GM18502 (cell line): Measurements from ENCODE around the gene ZNF689.
"Not testable (repeated sequence)": the region's sequence is repeated elsewhere in the genome, so short reads cannot be mapped to it uniquely, and the experiment has no call there.

ENCODE experiments used
- ATAC-seq: cut with Tn5 transposase; IDR thresholded peaks from one replicate; pipeline ENCODE4 v1.9.1; 2021; ENCODE audit warnings: mild to moderate bottlenecking; ENCODE audit not compliant: unreplicated experiment, poor library complexity

Gene ZNF689

DNA sequence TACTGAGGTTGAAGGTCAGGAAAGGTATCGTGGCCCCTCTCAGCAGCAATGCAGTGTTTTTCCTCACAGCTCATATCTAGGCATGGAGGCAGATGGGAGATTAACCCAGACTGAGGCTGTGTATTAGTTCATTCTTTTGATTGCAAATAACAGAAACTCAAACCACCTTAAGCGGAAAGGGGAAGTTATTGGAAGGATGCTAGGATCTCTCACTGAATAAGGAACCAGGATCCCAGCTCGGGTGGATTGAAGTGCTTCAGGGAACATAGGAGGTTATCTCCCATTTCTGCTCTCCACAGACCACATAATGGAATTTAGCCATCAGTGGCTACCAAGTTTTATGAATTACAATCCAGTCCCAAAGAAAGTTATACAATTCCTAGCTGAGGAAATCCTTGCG, 8.2 kb downstream of the ZNF689 start:
- ATAC-seq, result no peak

DNA sequence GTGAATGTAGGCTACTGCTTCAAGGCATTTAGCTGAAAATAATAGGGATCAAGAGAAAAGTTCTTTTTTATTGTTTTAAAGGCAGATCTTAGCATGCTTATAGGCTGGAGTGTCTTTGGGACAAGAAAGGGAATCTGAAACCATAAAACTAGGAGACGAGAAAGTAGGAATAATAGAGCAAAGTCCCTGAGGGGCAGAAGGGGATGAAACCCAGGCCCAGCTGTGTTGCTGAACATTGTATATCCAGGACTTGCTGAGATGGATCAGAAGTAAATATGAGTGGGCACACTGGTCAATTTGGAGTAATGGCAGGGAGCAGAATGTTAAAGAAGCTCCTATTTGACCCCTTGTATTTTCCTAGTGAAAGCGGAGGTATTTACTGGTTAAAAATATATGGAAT, 9.3 kb downstream of the ZNF689 start:
- ATAC-seq, result no peak

DNA sequence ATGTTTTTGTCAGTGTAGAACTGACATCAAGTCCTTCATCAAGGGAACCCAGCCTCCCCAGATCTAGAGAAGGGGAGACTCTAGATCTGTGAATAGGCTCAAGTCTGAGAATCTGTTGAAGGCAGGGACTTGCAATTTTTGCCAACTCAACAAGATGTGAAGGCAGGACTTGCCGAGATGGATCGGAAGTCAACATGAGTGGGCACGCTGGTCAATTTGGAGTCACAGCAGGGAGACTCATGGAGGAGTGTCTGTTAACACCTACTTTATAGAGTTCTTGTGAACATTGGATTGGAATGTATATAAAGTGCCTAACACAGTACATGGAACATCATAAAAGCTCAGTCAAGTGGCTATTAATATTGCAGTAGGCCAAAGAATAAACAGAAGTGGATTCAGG, 10.0 kb downstream of the ZNF689 start:
- ATAC-seq, result no peak

DNA sequence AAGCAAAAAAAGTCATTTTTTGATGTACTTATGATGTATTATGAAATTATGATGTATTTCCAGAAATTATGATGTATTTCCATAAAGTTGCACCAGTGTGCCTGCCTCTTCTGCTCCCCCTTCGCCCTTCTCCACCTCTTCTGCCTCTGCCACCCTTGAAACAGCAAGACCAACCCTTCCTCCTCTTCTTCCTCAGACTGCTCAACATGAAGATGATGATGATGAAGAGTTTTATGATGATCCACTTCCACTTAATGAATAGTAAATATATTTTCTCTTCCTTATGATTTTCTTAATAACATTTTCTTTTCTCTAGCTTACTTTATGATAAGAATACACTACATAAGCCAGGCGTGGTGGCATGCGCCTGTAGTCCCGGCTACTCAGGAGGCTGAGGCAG, 17.3 kb downstream of the ZNF689 start:
- ATAC-seq, result no peak

DNA sequence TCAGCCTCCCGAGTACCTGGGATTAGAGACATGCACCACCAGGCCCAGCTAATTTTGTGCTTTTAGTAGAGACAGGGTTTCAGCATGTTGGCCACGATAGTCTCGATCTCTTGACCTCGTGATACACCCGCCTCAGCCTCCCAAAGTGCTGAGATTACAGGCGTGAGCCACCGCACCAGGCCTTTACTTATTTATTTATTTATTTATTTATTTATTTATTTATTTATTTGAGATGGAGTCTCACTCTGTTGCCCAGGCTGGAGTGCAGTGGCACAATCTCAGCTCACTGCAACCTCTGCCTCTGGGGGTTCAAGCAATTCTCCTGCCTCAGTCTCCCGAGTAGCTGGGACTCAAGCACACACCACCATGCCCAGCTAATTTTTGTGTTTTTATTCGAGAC, 19.3 kb downstream of the ZNF689 start:
- not testable (repeated sequence) for ATAC-seq

DNA sequence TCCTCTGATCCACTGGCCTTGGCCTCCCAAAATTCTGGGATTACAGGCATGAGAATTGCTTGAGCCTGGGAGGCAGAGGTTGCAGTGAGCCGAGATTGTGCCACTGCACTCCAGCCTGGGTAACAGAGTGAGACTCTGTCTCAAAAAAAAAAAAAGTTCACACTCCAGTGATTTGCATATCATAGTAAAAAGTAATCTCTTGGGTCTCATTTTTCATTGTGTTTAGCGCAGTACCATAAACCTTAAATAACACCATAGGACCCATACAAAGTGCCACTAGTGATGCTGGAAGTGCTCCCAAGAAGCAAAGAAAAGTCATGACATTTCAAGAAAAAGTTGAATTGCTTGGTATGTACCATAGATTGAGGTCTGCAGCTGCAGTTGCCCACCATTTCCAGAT, 20.6 kb downstream of the ZNF689 start:
- not testable (repeated sequence) for ATAC-seq

DNA sequence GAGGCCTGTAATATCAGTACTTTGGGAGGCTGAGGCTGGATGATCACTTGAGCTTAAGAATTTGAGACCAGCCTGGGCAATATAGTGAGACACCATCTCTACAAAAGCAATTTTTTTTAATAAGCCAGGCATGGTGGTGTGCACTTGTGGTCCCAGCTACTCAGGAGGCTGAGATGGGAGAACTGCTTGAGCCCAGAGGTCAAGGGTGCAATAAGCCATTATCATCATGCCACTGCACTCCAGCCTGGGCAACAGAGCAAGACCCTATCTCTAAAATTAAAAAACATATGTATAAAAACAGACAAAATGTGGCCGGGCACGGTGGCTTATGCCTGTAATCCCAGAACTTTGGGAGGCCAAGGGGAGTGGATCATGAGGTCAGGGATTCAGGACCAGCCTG, 21.5 kb downstream of the ZNF689 start:
- ATAC-seq, result no peak

DNA sequence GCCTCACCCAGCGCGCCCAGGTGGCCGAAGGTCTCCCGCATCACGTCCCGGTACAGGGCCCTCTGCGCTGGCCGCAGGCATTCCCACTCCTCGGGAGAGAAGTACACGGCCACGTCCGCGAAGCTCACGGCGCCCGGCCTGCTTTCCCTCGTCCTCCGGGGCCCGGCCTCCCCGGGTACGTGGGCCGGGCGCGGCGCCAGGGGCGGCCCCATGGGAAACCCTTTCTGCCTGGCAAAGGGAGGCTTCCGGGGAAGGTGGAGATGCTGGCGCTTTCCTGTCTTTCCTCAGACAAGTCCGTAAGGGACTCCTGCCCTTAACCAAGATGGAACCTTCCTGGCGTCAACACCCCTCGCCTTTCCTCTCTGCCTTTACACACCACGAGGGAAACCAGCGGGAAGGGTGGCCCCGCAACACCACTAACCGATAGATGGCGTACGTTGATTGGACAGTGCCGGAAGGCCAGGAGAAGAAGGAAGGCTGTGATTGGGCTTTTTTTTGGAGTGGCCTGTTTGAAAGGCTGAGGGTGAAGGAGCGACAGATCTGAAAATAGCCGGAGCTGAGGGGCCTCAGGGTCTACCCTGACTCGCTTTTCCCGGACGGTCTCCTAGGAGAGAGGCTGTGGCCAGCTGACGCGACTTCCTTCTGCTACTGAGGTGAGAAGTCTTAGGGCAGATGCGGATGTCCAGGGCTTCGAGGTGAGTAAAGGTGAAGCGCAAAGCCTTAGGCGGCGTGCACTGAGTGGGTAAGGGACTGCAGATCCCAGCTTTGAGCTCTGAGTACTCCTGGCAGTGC, 24.6 kb downstream of the ZNF689 start, which contains the start of gene ZNF785:
Gene ZNF785 (minus strand): TSS at position 298 of the 792 bp plus-strand sequence. CDS start 86 bp downstream, at position 212.
- ATAC-seq, result peak; percentile 91

DNA sequence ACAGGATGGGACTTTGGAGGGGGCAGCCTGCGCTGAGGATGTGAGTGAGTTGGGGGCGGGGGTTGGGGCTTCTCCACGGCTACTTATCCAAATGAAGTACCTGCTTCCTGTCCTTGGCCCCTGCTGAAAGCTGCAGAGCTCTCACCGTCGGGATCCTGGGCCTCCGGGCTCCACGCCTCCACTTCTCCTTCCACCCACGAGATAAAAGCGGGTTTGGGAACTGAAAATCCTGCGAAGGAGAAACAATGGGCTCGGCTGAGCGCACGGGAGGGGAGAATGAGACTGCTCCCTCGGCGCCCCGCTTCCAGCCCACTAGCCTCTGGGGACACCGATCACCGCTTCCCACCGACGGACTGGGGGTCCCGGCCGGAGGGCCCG, 25.2 kb downstream of the ZNF689 start:
- ATAC-seq, result peak; percentile 38

DNA sequence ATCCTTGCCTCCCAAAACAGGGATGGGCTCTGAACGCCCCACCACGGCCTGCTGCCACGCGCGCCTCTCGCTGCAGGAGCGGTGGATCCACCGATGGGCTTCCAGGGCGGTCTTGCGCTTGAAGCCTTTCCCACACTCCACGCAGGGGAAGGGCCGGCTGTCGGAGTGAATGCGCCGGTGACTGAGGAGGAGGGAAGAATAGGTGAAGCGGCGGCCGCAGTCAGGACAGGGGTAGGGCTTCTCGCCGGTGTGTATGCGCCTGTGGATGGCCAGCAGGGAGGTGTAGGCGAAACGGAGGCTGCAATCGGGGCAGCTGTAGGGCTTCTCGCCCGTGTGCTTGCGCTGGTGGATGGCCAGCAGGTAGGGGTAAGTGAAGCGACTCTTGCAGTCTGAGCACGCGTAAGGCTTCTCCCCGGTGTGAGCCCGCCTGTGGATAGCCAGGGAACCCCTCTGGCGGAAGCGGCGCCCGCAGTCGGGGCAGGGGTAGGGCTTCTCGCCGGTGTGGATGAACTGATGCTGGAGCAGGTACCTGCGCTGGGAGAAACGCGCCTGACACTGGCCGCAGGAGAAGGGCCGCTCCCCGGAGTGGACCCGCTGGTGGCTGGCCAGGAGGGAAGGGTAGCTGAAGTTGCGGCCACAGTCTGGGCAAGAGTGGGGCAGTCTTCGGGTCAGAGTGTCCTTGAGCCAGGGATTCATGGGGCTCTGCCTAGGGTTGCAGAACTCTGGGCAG, 27.4 kb downstream of the ZNF689 start:
- no peak for ATAC-seq

DNA sequence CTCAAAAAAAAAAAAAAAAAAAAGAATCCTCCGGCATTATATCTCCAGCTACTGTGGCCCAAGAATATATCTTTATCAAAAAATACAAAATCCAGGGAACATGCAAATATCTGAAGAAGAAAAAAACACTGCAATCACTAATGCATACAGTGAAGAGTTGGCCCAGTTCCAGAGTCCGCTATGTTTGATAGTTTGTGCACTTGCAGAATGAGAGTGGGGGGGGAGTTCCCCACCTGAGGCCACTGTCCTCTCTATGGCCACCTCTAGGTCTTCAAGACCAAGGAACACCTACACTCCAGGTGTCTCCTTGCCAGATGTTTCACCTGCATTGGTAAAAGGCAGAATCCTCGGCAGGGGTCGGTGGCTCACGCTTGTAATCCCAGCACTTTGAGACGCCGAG, 28.7 kb downstream of the ZNF689 start:
- no peak for ATAC-seq

DNA sequence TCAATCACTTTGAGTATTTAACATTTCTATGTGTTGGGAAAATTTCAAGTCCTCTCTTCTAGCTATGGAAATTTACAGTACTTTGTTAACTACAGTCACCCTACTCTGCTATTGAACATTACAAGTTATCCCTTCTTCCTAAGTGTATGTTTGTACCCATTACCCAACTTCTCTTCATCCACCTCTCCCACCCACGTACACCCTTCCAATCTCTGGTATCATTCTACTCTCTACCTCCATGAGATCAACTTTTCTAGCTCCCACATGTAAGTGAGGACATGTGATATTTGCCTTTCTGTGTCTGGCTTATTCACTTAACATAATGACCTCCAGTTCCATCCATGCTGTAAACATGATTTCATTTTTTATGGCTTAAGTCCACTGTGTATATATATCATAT, 35.5 kb downstream of the ZNF689 start:
- no peak for ATAC-seq

DNA sequence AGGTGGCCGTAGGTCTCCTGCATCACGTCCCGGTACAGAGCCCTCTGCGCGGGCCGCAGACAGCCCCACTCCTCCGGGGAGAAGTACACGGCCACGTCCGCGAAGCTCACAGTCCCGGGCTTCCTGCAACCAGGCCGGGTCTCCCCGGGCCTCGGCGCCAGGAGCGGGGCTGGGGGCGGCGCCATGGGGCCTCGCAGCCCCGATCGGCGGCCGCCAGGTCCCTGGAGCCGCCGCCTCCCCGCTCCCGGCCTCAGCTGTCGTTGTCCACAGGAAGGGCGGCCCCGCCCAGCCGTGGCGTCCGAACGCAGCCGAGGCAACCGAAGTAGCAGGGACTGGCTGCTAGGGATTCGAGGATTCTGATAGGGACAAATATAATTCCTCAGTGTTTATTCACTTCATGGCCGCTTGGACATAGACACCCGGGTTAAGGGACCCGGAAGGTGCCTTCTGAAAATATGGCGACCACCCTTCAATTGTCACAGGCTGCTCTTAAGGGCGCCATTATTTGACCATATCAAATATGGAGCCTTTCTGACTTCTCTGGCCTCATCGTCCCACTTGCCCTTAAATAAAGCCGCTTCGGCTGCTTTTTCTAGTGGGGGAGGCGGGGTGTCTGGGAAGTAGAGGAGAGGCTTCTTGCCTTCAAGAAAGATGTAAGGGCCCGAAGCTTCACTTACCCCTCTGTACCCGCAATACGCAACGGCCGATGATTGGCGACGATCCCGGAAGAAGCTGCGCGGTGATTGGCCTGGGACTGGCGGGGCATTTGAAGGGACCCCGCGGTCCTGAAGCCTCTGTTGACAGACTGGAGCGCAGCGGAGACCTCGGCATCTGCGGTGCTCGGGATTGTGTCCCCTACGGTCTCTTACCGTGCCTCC, 38.5 kb downstream of the ZNF689 start, which contains the start of gene ZNF688:
Gene ZNF688 (minus strand): TSS at position 270 of the 878 bp plus-strand sequence. CDS start 85 bp downstream, at position 185.
- peak; percentile 76 for ATAC-seq

DNA sequence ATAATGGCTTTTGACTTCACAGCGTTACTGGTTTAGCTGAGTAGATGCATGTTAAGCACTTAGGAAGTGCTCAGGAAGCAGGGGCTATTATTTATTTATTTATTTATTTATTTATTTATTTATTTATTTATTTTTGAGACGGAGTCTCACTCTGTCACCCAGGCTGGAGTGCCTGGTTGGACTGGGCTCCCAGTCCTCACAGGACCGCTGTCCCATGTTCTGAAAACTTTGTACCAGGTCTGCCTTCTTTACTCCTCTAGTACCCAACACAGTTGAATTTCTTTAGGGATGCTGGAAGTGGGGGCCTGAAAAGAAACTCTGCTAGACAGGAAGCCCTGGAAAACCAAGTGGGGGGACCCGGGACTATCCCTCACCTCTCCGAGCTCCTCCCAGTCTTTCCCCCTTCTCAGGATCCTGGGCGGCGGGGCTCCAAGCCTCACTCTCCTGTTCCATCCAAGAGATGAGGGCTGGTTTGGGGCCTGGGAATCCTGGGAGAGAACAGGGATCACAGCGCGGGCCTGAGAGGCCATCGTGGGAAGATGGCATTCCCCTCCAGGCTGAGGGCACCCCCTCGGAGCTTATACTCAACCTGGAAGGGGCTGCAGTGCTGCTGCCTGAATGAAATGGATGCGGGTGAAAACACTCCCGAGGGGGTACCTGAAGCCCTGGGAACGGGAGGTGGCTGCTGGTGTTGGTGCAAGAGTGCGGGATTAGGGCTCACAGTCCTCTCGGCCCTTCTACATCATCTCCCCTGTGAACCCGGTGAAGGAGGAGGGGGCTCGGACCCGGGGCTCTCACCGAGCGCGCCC, 39.3 kb downstream of the ZNF689 start:
- no peak for ATAC-seq

DNA sequence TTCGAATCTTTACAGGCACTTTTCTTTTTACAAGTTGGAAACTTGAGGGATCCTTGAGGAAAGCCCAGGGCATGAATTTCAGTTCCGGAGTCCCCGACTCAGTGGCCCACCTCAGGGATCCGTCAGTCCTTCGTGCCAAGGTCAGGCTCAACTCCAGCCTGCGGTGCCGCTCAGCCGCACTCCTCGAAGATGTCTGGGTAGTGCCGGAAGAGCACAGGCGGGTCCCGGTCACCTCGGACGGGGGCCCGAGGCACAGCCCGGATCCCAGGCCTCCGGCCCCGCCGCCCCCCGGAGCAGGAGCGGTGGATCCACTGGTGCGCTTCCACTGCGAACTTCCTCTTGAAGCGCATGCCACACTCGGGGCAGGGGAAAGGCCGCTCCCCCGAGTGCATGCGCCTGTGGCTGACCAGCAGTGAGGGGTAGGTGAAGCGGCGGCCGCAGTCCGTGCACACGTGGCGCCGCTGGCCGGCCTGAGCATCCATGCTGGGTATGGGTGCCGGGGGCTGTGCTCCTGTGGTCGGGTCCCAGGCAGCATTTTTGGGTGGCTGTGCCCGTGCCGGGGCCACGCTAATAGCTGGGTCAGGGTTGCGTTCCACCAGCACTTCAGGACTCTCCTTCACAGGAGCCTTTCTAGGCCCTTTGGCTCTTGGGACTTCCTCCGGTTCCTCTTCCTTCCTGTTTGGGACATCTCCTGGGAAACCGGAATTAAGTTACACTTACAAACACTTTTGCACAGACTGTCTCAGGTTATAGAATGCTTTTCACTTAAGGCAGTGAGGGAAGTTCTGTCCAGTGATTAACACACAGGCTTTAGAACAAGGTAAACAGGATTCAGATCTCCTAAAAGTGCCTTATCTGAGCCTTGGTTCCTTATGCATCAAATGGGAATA, 40.2 kb downstream of the ZNF689 start:
- ATAC-seq, result no peak

DNA sequence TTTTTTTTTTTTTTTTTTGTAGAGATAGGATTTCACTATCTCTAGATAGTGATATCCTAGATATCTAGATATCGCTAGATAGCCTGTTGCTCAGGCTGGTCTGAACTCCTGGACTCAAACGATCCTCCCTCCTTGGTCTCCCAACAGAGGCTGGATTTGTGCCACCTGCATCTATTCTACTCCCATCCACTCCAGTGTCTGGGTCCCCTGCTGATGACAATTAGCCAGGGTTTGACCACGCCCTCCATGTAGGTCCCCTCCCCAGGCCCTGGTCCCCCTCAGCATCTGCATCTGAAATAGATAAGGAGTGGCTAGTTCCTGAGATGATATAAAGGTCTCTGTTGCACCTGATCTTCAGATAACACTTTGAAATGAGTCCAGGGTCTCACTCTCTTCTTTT, 40.9 kb downstream of the ZNF689 start:
- ATAC-seq, result no peak

DNA sequence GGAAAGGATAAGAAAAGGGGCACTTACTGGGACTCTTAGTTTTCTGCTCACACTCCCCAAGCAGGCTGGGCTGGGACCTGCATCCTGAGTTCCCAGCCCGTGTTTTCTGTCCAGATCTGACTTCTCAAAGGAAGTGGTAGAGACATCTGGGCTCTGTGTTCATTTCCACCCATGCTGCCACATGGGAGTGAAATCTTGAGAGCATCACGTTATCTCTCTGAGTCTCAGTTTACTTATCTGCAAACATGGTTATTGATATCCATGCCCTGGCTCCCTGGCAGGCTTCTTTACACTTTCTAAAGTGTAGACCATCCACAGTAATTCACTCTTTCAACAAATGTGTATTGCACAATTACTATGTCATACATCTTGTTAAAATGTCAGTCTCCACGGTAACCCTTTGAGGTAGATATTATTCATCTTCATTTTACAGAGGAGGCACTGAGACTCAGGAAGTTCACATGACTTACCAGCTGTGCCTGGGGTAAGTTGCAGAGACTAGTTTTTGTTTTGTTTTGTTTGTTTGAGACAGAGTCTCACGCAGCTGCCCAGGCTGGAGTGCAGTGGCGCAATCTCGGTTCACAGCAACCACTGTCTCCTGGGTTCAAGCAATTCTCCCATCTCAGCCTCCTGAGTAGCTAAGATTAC, 42.1 kb downstream of the ZNF689 start:
- ATAC-seq, result peak; percentile 38
